Gastrocnemius medialis (tissue), 4 donors: ENCODE results near the gene DOC2A.

Experiments used
- POLR2A ChIP-seq, 2 donors: fragments of 450-650 bp; IDR thresholded peaks; one replicate each; pipeline ENCODE4 v1.6.1; 2017; ENCODE audit warnings: antibody characterized with exemption in 2 of 2, mild to moderate bottlenecking in 2 of 2, moderate library complexity in 2 of 2
- TF ChIP-seq, protein P1 (sequence below), 5 experiments: fragments of 450-650 bp in 3 of 5; fragments of 200-600 bp in 2 of 5; sonication (generic) in 2 of 5; IDR thresholded peaks in 4 of 5; conservative IDR thresholded peaks in 1 of 5; 1 replicate in 4 of 5; 2 replicates in 1 of 5; pipeline ENCODE4 v1.5.1; 2016 to 2019; ENCODE audit warnings: antibody characterized with exemption in 5 of 5, mild to moderate bottlenecking in 3 of 5, moderate library complexity in 3 of 5

- no peak for TF ChIP-seq POLR2A (IDR thresholded peaks at IDR 0.05)
- TF ChIP-seq, protein P1, sequence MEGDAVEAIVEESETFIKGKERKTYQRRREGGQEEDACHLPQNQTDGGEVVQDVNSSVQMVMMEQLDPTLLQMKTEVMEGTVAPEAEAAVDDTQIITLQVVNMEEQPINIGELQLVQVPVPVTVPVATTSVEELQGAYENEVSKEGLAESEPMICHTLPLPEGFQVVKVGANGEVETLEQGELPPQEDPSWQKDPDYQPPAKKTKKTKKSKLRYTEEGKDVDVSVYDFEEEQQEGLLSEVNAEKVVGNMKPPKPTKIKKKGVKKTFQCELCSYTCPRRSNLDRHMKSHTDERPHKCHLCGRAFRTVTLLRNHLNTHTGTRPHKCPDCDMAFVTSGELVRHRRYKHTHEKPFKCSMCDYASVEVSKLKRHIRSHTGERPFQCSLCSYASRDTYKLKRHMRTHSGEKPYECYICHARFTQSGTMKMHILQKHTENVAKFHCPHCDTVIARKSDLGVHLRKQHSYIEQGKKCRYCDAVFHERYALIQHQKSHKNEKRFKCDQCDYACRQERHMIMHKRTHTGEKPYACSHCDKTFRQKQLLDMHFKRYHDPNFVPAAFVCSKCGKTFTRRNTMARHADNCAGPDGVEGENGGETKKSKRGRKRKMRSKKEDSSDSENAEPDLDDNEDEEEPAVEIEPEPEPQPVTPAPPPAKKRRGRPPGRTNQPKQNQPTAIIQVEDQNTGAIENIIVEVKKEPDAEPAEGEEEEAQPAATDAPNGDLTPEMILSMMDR (IDR thresholded peaks at IDR 0.05 in 4 of 5, conservative IDR thresholded peaks at IDR 0.05 in 1 of 5): no peak
Observed at GRCh38 chr16:29984764-29985147, 26.1 kb downstream of the DOC2A start.
